GM21528 (cell line): Measurements from ENCODE around the gene ROPN1B.
"Not testable (repeated sequence)": the region's sequence is repeated elsewhere in the genome, so short reads cannot be mapped to it uniquely, and the experiment has no call there.

ENCODE experiments used
- ATAC-seq: cut with Tn5 transposase; IDR thresholded peaks from one replicate; pipeline ENCODE4 v1.9.1; 2021; ENCODE audit warnings: mild to moderate bottlenecking, moderate library complexity; ENCODE audit not compliant: unreplicated experiment, low FRiP score

Gene ROPN1B

GRCh38 chr3:125968701-125969592, at the start of gene ROPN1B:
ROPN1B (plus strand) TSS chr3:125969178; CDS start chr3:125972055, 2,877 bp downstream.
- not testable (repeated sequence) for ATAC-seq

GRCh38 chr3:125920191-125920590, 48.8 kb upstream of the ROPN1B start:
- not testable (repeated sequence) for ATAC-seq

- not testable (repeated sequence) for ATAC-seq
Observed at GRCh38 chr3:125920751-125921279, 48.2 kb upstream of the ROPN1B start.

- ATAC-seq = not testable (repeated sequence)
Observed at GRCh38 chr3:125921712-125922111, 47.3 kb upstream of the ROPN1B start.

GRCh38 chr3:125923324-125924115, 45.5 kb upstream of the ROPN1B start:
- ATAC-seq = not testable (repeated sequence)

- ATAC-seq = not testable (repeated sequence)
Observed at GRCh38 chr3:125924276-125924675, 44.7 kb upstream of the ROPN1B start.

GRCh38 chr3:125925727-125926126, 43.3 kb upstream of the ROPN1B start:
- ATAC-seq = not testable (repeated sequence)

- ATAC-seq = not testable (repeated sequence)
Observed at GRCh38 chr3:125928771-125929545, 40.0 kb upstream of the ROPN1B start.

GRCh38 chr3:125929765-125930164, 39.2 kb upstream of the ROPN1B start:
- not testable (repeated sequence) for ATAC-seq

- ATAC-seq = not testable (repeated sequence)
Observed at GRCh38 chr3:125931355-125931880, 37.6 kb upstream of the ROPN1B start.

GRCh38 chr3:125933397-125934173, 35.4 kb upstream of the ROPN1B start:
- ATAC-seq = not testable (repeated sequence)

- ATAC-seq = not testable (repeated sequence)
Observed at GRCh38 chr3:125935252-125935874, 33.6 kb upstream of the ROPN1B start.

- not testable (repeated sequence) for ATAC-seq
Observed at GRCh38 chr3:125936210-125936815, 32.7 kb upstream of the ROPN1B start.

- not testable (repeated sequence) for ATAC-seq
Observed at GRCh38 chr3:125936891-125937290, 32.1 kb upstream of the ROPN1B start.

GRCh38 chr3:125947806-125948205, 21.2 kb upstream of the ROPN1B start:
- ATAC-seq = not testable (repeated sequence)

- not testable (repeated sequence) for ATAC-seq
Observed at GRCh38 chr3:125948901-125949300, 20.1 kb upstream of the ROPN1B start.

GRCh38 chr3:125951176-125951575, 17.8 kb upstream of the ROPN1B start:
- not testable (repeated sequence) for ATAC-seq

- ATAC-seq = not testable (repeated sequence)
Observed at GRCh38 chr3:125957020-125957419, 12.0 kb upstream of the ROPN1B start.
